Breast epithelium (tissue), 4 donors: Measurements from ENCODE around the gene CXXC1. TPM values are rescaled to one million over a fixed set of nuclear protein-coding genes. Genes with fewer than 3 reads are reported as not detected.

Experiments
- DNase-seq, 2 donors: peaks; one replicate each; pipeline ENCODE4 v3.0.0-alpha.2; 2019; ENCODE audit warnings: low spot score in 2 of 2
- H3K27ac ChIP-seq, 2 donors: fragments of 200-600 bp; sonication (generic) in 1 of 2; one replicate each; pipeline ENCODE4 v1.5.1; 2016 to 2019; ENCODE audit warnings: mild to moderate bottlenecking in 1 of 2
- H3K27me3 ChIP-seq, 2 donors: fragments of 200-600 bp; sonication (generic) in 1 of 2; one replicate each; pipeline versions ENCODE4 v1.5.1 to v1.6.0; 2017 to 2019; ENCODE audit warnings: control low read depth in 1 of 2, mild to moderate bottlenecking in 1 of 2
- H3K36me3 ChIP-seq: fragments of 200-600 bp; one replicate; pipeline ENCODE4 v1.5.1; 2019
- H3K4me1 ChIP-seq, 2 donors: fragments of 200-600 bp; sonication (generic); one replicate each; pipeline ENCODE4 v1.5.1; 2016 to 2019; ENCODE audit warnings: control low read depth in 1 of 2
- H3K4me3 ChIP-seq, 3 donors: fragments of 200-600 bp; sonication (generic); 1 replicate in 2 of 3; 2 replicates in 1 of 3; pipeline ENCODE4 v1.5.1; 2016 to 2019; ENCODE audit warnings: mild to moderate bottlenecking in 3 of 3, moderate library complexity in 2 of 3
- H3K9me3 ChIP-seq, 2 donors: fragments of 200-600 bp; sonication (generic) in 1 of 2; one replicate each; pipeline ENCODE4 v1.5.1; 2016 to 2019; ENCODE audit warnings: control low read depth in 1 of 2
- POLR2A ChIP-seq: fragments of 450-650 bp; IDR thresholded peaks from one replicate; pipeline ENCODE4 v1.6.1; 2016; ENCODE audit warnings: antibody characterized with exemption, mild to moderate bottlenecking, moderate library complexity
- POLR2AphosphoS5 ChIP-seq, 3 donors: sonication (generic); formaldehyde crosslinking; IDR thresholded peaks; one replicate each; pipeline ENCODE4 v1.6.1; 2017; ENCODE audit warnings: antibody characterized with exemption in 3 of 3
- intact Hi-C: fragments of 100-400 bp; cut with DNase I; formaldehyde crosslinking; loops from one replicate; pipeline ENCODE4 v1.15.1; 2023; ENCODE audit warnings: low total_unique reads
- total RNA-seq, 3 donors: library from RNA; depleted of rRNA; stranded (reverse); fragments of >200 nt; gene quantifications; one replicate each; pipeline ENCODE4 v1.1.0, GENCODE V29; 2016
- TF ChIP-seq, protein P1 (sequence below), 3 donors: fragments of 450-650 bp; IDR thresholded peaks; one replicate each; pipeline ENCODE4 v1.5.1; 2016 to 2017; ENCODE audit warnings: antibody characterized with exemption in 3 of 3, mild to moderate bottlenecking in 3 of 3, moderate library complexity in 3 of 3

Gene CXXC1
- total RNA-seq, 3 donors from 2014 or later: 50.6 to 64.2 (median 61.5) TPM

DNA sequence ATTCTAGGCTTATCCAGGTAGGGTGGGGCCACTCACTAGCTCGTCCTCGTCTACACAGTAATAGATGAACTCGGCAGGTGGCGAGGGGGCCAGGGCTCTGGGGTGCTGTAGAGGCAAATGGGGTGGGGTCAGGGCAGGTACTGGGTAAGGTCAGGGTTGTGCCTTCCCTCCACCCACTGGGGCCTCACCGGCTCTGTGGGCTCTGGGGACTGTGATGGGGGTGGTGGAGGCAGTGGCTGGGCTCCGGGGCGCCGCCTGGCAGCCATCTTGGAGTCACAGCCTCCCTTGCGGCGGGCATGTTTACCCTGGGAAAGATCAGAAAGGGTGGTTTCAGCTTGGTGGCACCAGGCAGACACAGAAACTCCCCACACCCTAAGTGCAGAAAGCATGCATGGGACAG, 12.6 kb downstream of the CXXC1 start:
- intact Hi-C loops: no loop called here
- H3K9me3 ChIP-seq: no peaks in the 10 kb centered on the region
- no peak overlapping the region for H3K4me3 ChIP-seq
- peaks cover 0 to under 1% of the 10 kb centered on the region in 2 donors for H3K4me1 ChIP-seq
- no peak overlapping the region for H3K27ac ChIP-seq
- H3K36me3 ChIP-seq: peaks cover 42% of the 10 kb centered on the region
- DNase-seq: no peak
- TF ChIP-seq POLR2A: no peak
- no peak for TF ChIP-seq POLR2AphosphoS5 (IDR thresholded peaks at IDR 0.05)
- TF ChIP-seq, protein P1, sequence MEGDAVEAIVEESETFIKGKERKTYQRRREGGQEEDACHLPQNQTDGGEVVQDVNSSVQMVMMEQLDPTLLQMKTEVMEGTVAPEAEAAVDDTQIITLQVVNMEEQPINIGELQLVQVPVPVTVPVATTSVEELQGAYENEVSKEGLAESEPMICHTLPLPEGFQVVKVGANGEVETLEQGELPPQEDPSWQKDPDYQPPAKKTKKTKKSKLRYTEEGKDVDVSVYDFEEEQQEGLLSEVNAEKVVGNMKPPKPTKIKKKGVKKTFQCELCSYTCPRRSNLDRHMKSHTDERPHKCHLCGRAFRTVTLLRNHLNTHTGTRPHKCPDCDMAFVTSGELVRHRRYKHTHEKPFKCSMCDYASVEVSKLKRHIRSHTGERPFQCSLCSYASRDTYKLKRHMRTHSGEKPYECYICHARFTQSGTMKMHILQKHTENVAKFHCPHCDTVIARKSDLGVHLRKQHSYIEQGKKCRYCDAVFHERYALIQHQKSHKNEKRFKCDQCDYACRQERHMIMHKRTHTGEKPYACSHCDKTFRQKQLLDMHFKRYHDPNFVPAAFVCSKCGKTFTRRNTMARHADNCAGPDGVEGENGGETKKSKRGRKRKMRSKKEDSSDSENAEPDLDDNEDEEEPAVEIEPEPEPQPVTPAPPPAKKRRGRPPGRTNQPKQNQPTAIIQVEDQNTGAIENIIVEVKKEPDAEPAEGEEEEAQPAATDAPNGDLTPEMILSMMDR (IDR thresholded peaks at IDR 0.05): no peak
- no peaks in the 10 kb centered on the region for H3K27me3 ChIP-seq

DNA sequence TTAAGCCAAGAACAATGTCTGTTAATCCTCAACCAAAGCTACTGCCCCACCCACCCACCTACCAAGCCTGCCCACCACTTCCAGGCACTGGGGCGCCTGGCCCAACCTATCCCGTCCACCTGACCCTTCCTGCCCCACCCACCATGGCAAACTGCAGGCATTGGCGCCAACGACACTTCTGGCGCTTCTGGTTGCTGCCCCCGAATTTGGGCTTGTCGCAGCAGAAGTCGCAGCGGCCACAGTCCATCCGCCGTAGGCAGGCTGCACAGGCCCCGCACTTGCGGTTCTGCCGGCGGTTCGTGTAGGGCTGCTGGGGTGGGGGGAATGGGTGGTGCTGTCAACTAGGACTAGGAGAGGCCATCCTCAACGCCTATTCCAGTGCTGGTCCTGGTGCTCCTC, 13.4 kb downstream of the CXXC1 start:
- no peak for DNase-seq
- Histone ChIP-seq H3K27ac (no peak overlapping the region), H3K27me3 (no peaks in the 10 kb centered on the region), H3K36me3 (peaks cover 42% of the 10 kb centered on the region), H3K4me3 (no peak overlapping the region), H3K4me1 (no peaks in the 10 kb centered on the region), H3K9me3 (no peaks in the 10 kb centered on the region)
- intact Hi-C loops: no loop called here
- TF ChIP-seq, protein P1 (IDR thresholded peaks at IDR 0.05): no peak
- TF ChIP-seq POLR2AphosphoS5 (IDR thresholded peaks at IDR 0.05) (no peak), POLR2A (no peak)

DNA sequence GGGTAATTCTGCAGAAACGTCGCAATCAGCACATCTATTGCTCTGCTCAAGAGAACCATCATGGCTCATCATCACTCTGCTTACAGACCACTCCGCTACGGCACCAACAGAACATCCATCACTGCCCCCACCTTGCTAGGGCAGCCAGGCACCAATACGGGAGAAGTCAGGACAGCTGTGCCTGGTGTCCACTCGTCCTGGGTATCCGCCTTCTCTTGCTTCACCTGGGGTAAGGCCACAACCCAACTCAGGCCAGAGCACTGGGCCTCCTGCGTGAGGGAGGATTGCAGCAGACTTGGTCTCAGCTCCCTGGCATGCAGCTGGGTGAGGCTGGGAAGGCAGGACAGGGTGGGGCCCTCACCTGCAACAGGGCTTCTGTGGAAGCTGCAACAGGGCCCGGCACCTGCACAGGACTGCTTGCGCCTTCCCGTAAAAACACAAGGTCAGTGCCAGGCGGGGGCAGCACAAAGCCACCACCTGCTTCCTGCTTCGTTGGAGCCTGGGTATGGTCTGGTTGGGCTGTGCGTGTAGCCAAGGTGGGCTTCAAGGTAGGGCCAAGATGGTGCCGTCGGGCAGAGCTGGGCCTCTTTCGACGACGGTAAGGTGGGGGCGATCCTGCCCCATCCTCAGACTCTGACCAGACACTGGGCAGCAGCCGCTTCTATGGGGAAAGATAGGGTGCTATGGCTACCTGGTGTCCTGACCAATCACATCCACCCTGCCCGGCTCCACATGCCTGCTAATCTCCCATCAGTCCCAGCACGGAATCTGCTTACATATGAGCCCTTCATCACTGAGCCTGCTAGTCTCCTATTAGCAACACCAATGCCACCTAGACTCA, 14.1 kb downstream of the CXXC1 start:
- no peak for DNase-seq
- TF ChIP-seq POLR2AphosphoS5 (IDR thresholded peaks at IDR 0.05): no peak
- TF ChIP-seq, protein P1 (IDR thresholded peaks at IDR 0.05): no peak
- TF ChIP-seq POLR2A: no peak
- no peaks in the 10 kb centered on the region for H3K9me3 ChIP-seq
- intact Hi-C loops: no loop called here
- H3K27ac ChIP-seq: no peak overlapping the region
- no peaks in the 10 kb centered on the region for H3K4me1 ChIP-seq
- no peaks in the 10 kb centered on the region for H3K27me3 ChIP-seq
- peaks cover 42% of the 10 kb centered on the region for H3K36me3 ChIP-seq
- no peak overlapping the region for H3K4me3 ChIP-seq

DNA sequence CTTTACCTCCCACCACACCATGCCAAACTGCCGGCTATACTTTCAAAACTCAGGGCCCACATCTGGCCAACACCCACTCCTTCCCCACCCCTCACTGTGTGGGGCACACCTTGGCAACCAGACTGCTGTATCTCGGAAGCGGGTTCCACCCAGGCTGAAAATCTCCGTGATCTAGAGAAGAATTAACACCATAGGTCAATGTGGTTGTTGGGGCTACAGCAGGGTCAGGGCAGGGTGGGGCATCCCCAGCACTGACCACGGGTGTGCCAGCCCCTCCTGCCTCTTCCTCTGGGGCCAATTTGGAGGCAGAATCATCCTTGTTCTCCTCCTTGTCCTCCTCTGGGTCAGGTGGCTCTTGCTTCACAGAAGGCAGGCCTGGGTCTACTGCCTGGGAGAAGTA, 14.9 kb downstream of the CXXC1 start:
- DNase-seq: no peak
- Histone ChIP-seq H3K9me3 (no peaks in the 10 kb centered on the region), H3K4me3 (no peak overlapping the region), H3K27ac (no peak overlapping the region), H3K36me3 (peaks cover 42% of the 10 kb centered on the region), H3K4me1 (peaks cover 0 to 2% of the 10 kb centered on the region in 2 donors), H3K27me3 (no peaks in the 10 kb centered on the region)
- intact Hi-C loops: loop anchor here (1.0 kb wide), 1 partner anchor 25 kb away; no protein-coding TSS in a partner anchor
- TF ChIP-seq, protein P1 (IDR thresholded peaks at IDR 0.05): no peak
- no peak for TF ChIP-seq POLR2AphosphoS5 (IDR thresholded peaks at IDR 0.05)
- no peak for TF ChIP-seq POLR2A

DNA sequence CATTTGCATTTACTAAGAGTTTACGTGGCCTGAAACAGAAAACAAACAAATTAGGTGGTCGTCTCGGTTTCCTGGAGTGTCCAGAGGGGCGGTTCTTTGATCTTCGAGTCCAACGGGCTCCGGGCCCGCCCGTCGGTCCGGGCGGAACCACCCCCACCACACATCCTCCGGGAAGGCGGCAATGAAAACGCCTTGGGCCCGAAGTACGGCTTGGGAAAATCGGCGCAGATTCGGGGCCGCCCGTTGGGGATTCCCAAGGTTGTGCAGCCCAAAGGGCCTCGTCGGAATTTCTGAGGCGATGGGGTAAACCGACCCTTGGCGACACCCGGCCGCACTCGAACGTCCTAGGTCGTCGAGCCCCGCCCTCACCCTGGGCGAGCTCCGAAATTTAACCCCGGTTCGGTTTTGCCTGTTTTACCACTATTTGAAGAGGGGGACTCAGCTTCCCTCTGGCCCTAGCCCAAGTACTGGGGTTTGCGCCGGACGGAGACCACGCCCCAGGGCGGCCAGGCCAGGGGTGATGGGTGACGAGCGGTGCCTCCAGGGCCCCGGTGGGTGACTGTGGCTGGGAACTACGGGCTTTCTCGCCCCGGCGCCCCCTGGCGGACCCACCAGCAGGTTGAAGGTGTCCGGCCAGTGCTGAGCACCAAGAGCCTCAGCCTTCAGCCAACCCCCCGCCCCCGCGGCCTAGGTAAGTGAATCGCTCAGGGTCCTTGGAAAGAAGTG, 19.3 kb downstream of the CXXC1 start:
- intact Hi-C loops: no loop called here
- Histone ChIP-seq H3K27ac (peak overlapping the region; percentile 80 to 92), H3K36me3 (peaks cover 13% of the 10 kb centered on the region), H3K27me3 (no peaks in the 10 kb centered on the region), H3K4me3 (peak overlapping the region; percentile 52 to 81 (median 64)), H3K4me1 (peaks cover 0 to 2% of the 10 kb centered on the region in 2 donors), H3K9me3 (no peaks in the 10 kb centered on the region)
- TF ChIP-seq, protein P1 (IDR thresholded peaks at IDR 0.05): peak; percentile 65 to 74 (median 66)
- TF ChIP-seq POLR2A: no peak
- TF ChIP-seq POLR2AphosphoS5 (IDR thresholded peaks at IDR 0.05): peak in 1 of 3 donors; percentile 15
- DNase-seq: peak; percentile 67 to 80
